HEK293 (cell line): Measurements from ENCODE around the gene EME1.

Source experiments
- KLF10 ChIP-seq: fragments of 450-650 bp; IDR thresholded peaks from 2 replicates; pipeline ENCODE4 v1.5.1; 2018; ENCODE audit warnings: missing biosample characterization, mild to moderate bottlenecking, missing genetic modification characterization
- TCF7L2 ChIP-seq: IDR thresholded peaks from 2 replicates; pipeline ENCODE4 v1.6.1; 2011; ENCODE audit warnings: low read depth, mild to moderate bottlenecking, inconsistent platforms, low read length, moderate library complexity, borderline replicate concordance
- ZBTB21 ChIP-seq: fragments of 450-650 bp; formaldehyde crosslinking; IDR thresholded peaks from 2 replicates; pipeline ENCODE4 v1.5.1; 2017; ENCODE audit warnings: missing biosample characterization, missing genetic modification characterization
- ZNF146 ChIP-seq: fragments of 450-650 bp; formaldehyde crosslinking; IDR thresholded peaks from 2 replicates; pipeline ENCODE4 v1.5.1; 2016; ENCODE audit warnings: missing biosample characterization, missing genetic modification characterization
- ZNF274 ChIP-seq, 2 experiments: fragments of 200-500 bp in 1 of 2; fragments of 450-650 bp in 1 of 2; sonication (Bioruptor generic) in 1 of 2; formaldehyde crosslinking in 1 of 2; IDR thresholded peaks; 2 replicates each; pipeline versions ENCODE4 v1.5.1 to v1.6.1; 2014 to 2016; ENCODE audit warnings: borderline replicate concordance in 1 of 2, inconsistent platforms in 1 of 2, low read length in 1 of 2, missing biosample characterization in 1 of 2, missing genetic modification characterization in 1 of 2
- ZNF324 ChIP-seq: fragments of 450-650 bp; formaldehyde crosslinking; IDR thresholded peaks from 2 replicates; pipeline ENCODE4 v1.5.1; 2016; ENCODE audit warnings: missing biosample characterization, missing genetic modification characterization
- ZNF629 ChIP-seq: fragments of 450-650 bp; formaldehyde crosslinking; IDR thresholded peaks from 2 replicates; pipeline ENCODE4 v1.5.1; 2017; ENCODE audit warnings: missing biosample characterization, missing genetic modification characterization
- TF ChIP-seq, protein P1 (sequence below): fragments of 450-650 bp; formaldehyde crosslinking; IDR thresholded peaks from 2 replicates; pipeline ENCODE4 v1.5.1; 2016; ENCODE audit warnings: missing biosample characterization, missing genetic modification characterization
- TF ChIP-seq, protein P2 (sequence below): fragments of 450-650 bp; formaldehyde crosslinking; optimal IDR thresholded peaks from 2 replicates; pipeline ENCODE3; 2016; ENCODE audit warnings: missing biosample characterization, mild to moderate bottlenecking, missing genetic modification characterization
- TF ChIP-seq, protein P3 (sequence below): fragments of 450-650 bp; formaldehyde crosslinking; IDR thresholded peaks from 2 replicates; pipeline ENCODE4 v1.5.1; 2016; ENCODE audit warnings: missing biosample characterization, missing genetic modification characterization

DNA sequence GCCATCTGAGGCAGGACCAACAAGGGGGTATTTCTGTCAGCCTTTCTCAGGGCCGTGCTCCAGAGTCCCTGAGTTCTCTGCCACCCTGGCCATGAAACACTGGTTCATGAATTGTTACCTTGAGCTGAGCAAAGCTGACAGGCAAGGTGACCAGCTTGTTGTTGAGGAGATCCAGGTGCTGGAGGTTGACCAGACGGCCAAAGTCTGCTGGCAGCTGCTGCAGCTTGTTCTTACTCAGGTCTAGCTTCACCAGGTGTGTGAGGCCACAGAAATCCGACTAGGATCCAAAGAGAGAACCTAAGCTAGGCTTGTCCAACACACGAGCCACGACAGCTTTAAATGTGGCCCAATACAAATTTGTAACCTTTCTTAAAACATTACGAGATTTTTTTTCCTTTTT is 19.6 kb downstream of the EME1 start:
- no peak for TF ChIP-seq TCF7L2
- TF ChIP-seq ZNF274 (IDR thresholded peaks at IDR 0.05; ENCODE audit: low read length) = no peak
- TF ChIP-seq ZNF274 (tag by site-specific recombination; IDR thresholded peaks at IDR 0.05; ENCODE audit: borderline replicate concordance) = no peak
- TF ChIP-seq, protein P1, sequence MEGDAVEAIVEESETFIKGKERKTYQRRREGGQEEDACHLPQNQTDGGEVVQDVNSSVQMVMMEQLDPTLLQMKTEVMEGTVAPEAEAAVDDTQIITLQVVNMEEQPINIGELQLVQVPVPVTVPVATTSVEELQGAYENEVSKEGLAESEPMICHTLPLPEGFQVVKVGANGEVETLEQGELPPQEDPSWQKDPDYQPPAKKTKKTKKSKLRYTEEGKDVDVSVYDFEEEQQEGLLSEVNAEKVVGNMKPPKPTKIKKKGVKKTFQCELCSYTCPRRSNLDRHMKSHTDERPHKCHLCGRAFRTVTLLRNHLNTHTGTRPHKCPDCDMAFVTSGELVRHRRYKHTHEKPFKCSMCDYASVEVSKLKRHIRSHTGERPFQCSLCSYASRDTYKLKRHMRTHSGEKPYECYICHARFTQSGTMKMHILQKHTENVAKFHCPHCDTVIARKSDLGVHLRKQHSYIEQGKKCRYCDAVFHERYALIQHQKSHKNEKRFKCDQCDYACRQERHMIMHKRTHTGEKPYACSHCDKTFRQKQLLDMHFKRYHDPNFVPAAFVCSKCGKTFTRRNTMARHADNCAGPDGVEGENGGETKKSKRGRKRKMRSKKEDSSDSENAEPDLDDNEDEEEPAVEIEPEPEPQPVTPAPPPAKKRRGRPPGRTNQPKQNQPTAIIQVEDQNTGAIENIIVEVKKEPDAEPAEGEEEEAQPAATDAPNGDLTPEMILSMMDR (tag by site-specific recombination) = no peak
- no peak for TF ChIP-seq ZNF324
- TF ChIP-seq KLF10 = no peak
- TF ChIP-seq, protein P2, sequence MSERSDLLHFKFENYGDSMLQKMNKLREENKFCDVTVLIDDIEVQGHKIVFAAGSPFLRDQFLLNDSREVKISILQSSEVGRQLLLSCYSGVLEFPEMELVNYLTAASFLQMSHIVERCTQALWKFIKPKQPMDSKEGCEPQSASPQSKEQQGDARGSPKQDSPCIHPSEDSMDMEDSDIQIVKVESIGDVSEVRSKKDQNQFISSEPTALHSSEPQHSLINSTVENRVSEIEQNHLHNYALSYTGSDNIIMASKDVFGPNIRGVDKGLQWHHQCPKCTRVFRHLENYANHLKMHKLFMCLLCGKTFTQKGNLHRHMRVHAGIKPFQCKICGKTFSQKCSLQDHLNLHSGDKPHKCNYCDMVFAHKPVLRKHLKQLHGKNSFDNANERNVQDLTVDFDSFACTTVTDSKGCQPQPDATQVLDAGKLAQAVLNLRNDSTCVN (tag by site-specific recombination) = no peak
- TF ChIP-seq, protein P3, sequence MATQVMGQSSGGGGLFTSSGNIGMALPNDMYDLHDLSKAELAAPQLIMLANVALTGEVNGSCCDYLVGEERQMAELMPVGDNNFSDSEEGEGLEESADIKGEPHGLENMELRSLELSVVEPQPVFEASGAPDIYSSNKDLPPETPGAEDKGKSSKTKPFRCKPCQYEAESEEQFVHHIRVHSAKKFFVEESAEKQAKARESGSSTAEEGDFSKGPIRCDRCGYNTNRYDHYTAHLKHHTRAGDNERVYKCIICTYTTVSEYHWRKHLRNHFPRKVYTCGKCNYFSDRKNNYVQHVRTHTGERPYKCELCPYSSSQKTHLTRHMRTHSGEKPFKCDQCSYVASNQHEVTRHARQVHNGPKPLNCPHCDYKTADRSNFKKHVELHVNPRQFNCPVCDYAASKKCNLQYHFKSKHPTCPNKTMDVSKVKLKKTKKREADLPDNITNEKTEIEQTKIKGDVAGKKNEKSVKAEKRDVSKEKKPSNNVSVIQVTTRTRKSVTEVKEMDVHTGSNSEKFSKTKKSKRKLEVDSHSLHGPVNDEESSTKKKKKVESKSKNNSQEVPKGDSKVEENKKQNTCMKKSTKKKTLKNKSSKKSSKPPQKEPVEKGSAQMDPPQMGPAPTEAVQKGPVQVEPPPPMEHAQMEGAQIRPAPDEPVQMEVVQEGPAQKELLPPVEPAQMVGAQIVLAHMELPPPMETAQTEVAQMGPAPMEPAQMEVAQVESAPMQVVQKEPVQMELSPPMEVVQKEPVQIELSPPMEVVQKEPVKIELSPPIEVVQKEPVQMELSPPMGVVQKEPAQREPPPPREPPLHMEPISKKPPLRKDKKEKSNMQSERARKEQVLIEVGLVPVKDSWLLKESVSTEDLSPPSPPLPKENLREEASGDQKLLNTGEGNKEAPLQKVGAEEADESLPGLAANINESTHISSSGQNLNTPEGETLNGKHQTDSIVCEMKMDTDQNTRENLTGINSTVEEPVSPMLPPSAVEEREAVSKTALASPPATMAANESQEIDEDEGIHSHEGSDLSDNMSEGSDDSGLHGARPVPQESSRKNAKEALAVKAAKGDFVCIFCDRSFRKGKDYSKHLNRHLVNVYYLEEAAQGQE = no peak
- TF ChIP-seq ZNF146 (tag by site-specific recombination) = no peak
- no peak for TF ChIP-seq ZNF629
- TF ChIP-seq ZBTB21 (tag by site-specific recombination) = no peak
